ENCODE measurements around the gene VPS25.
A peak's percentile ranks its signal among the peaks of the same experiment; 100 is the strongest.

Gene VPS25

GRCh38 chr17:42791948-42792347, 18.7 kb downstream of the VPS25 start:
- DNase-seq: no peak
- intact Hi-C loops (cut with DNase I): no loop called here

- intact Hi-C loops (cut with DNase I): no loop called here
These were observed 19.3 kb downstream of the VPS25 start for GRCh38 chr17:42792545-42792944.

GRCh38 chr17:42795061-42795460, 21.8 kb downstream of the VPS25 start:
- intact Hi-C loops (cut with DNase I): no loop called here
- peak in 1 of 10 donors; percentile 57 for DNase-seq

More at GRCh38 chr17:42792545-42792944, 19.3 kb downstream of the VPS25 start:
- DNase-seq: no peak

- DNase-seq: peak in 1 of 10 donors; percentile 47
- intact Hi-C loops (cut with DNase I): no loop called here
These were observed 22.2 kb downstream of the VPS25 start for GRCh38 chr17:42795465-42795864.

GRCh38 chr17:42796066-42796758, 23.0 kb downstream of the VPS25 start:
- intact Hi-C loops (cut with DNase I): no loop called here
- DNase-seq: no peak

GRCh38 chr17:42797067-42798007, 24.1 kb downstream of the VPS25 start:
- intact Hi-C loops (cut with DNase I): no loop called here
- DNase-seq: no peak

- intact Hi-C loops (cut with DNase I): no loop called here
- DNase-seq: no peak
These were observed 24.7 kb downstream of the VPS25 start for GRCh38 chr17:42798011-42798382.

GRCh38 chr17:42798383-42799380, 25.4 kb downstream of the VPS25 start, which contains the start of the genes CNTD1 and COA3:
Gene CNTD1 (plus strand): TSS chr17:42798861. CDS start chr17:42799068, 207 bp downstream.
Gene COA3 (minus strand): TSS chr17:42798704. CDS start chr17:42798681, 23 bp downstream.
- intact Hi-C loops (cut with DNase I): no loop called here
- peak; percentile 81 to 98 (median 88) for DNase-seq

- intact Hi-C loops (cut with DNase I): no loop called here
- no peak for DNase-seq
These were observed 30.0 kb downstream of the VPS25 start for GRCh38 chr17:42803074-42803883.

- intact Hi-C loops (cut with DNase I): no loop called here
- DNase-seq: no peak
These were observed 31.7 kb downstream of the VPS25 start for GRCh38 chr17:42804918-42805367.

- intact Hi-C loops (cut with DNase I): no loop called here
- no peak for DNase-seq
These were observed 33.0 kb downstream of the VPS25 start for GRCh38 chr17:42806249-42806648.

GRCh38 chr17:42809250-42809649, 36.0 kb downstream of the VPS25 start:
- intact Hi-C loops (cut with DNase I): no loop called here
- peak in 7 of 10 donors; percentile 44 to 91 (median 59) for DNase-seq

GRCh38 chr17:42814633-42815399, 41.6 kb downstream of the VPS25 start:
- no peak for DNase-seq
- intact Hi-C loops (cut with DNase I): no loop called here

- DNase-seq: no peak
- intact Hi-C loops (cut with DNase I): no loop called here
These were observed 44.6 kb downstream of the VPS25 start for GRCh38 chr17:42817866-42818265.

- intact Hi-C loops (cut with DNase I): no loop called here
- DNase-seq: no peak
These were observed 45.1 kb downstream of the VPS25 start for GRCh38 chr17:42818379-42818778.

GRCh38 chr17:42819939-42820535, 46.8 kb downstream of the VPS25 start:
- intact Hi-C loops (cut with DNase I): loop anchor here (10.0 kb wide), 1 partner anchor 95 kb away; no protein-coding TSS in a partner anchor
- no peak for DNase-seq

- intact Hi-C loops (cut with DNase I): loop anchor here (10.0 kb wide), 1 partner anchor 96 kb away; no protein-coding TSS in a partner anchor
- DNase-seq: no peak
These were observed 47.9 kb downstream of the VPS25 start for GRCh38 chr17:42821176-42821575.

- intact Hi-C loops (cut with DNase I): loop anchor here (10.0 kb wide), 1 partner anchor 103 kb away; no protein-coding TSS in a partner anchor
- no peak for DNase-seq
These were observed 54.2 kb downstream of the VPS25 start for GRCh38 chr17:42827472-42827871.

Data from posterior cingulate gyrus (tissue), 11 donors.